ENCODE data around the gene GPATCH4. TPM values are rescaled to one million over a fixed set of nuclear protein-coding genes. Genes with fewer than 3 reads are reported as not detected.

GPATCH4 gene
- total and polyA plus RNA-seq, 2 of the 4 experiments (the other 2 are of a cell fraction), result 32.6 to 41.8 TPM

- Histone ChIP-seq H3K9me3 (ENCODE audit: control insufficient read depth, insufficient read depth, low read length) (no peaks in the 10 kb centered on the region), H2BK15ac (ENCODE audit: low read depth, low read length) (no peak overlapping the region), H3K9ac (ENCODE audit: low read depth, low read length) (no peak overlapping the region), H2AFZ (replicated peaks; ENCODE audit: low read length, poor library complexity) (no peak overlapping the region), H3K18ac (ENCODE audit: low read depth, low read length) (no peak overlapping the region), H3K27me3 (ENCODE audit: control insufficient read depth, insufficient read depth, low read length) (peaks cover 69% of the 10 kb centered on the region), H2BK20ac (ENCODE audit: low read depth, low read length) (no peak overlapping the region), H3K4ac (ENCODE audit: low read depth, low read length) (no peak overlapping the region), H3K36me3 (ENCODE audit: control insufficient read depth, insufficient read depth, low read length) (no peaks in the 10 kb centered on the region), H3K23ac (ENCODE audit: low read depth, low read length) (no peak overlapping the region), H4K20me1 (ENCODE audit: insufficient read depth, low read length) (no peaks in the 10 kb centered on the region; the same call in none of the 2 replicates), H2AK9ac (replicated peaks; ENCODE audit: low read depth, low read length, poor library complexity) (no peak overlapping the region), H3K79me1 (ENCODE audit: low read depth in 1 of 2, low read length in 2 of 2) (no peaks in the 10 kb centered on the region), H3K4me1 (ENCODE audit: control insufficient read depth, insufficient read depth, low read length) (peaks cover 8% of the 10 kb centered on the region), H2BK120ac (ENCODE audit: low read depth, low read length) (no peak overlapping the region), H2AK5ac (ENCODE audit: low read depth, low read length) (no peak overlapping the region), H3K9me1 (ENCODE audit: insufficient read depth, low read length) (no peaks in the 10 kb centered on the region), H2BK5ac (ENCODE audit: low read depth, low read length, poor library complexity, severe bottlenecking) (no peak overlapping the region), H4K8ac (ENCODE audit: low read depth in 2 of 2, low read length in 2 of 2) (no peak overlapping the region), H3K4me2 (ENCODE audit: low read depth, low read length) (no peak overlapping the region), H3K4me3 (ENCODE audit: insufficient read depth, low read depth, low read length) (no peak overlapping the region), H3K56ac (ENCODE audit: extremely low read depth, insufficient read depth, low read length) (no peak overlapping the region), H3K27ac (ENCODE audit: insufficient read depth, low read length) (no peak overlapping the region), H3K14ac (replicated peaks; ENCODE audit: low read depth, low read length) (no peak overlapping the region), H4K91ac (ENCODE audit: insufficient read depth, low read depth, low read length) (no peak overlapping the region), H4K5ac (ENCODE audit: low read depth, low read length) (no peak overlapping the region)
- dilution Hi-C loops (cut with HindIII; ENCODE audit: low sequenced_read_pairs, unreplicated experiment) (no loop called here), in situ Hi-C loops (cut with MboI; ENCODE audit: low sequenced_read_pairs) (no loop called here), intact Hi-C loops (cut with micrococcal nuclease) (no loop called here)
- CTCF ChIA-PET, result interaction anchor here (1.3 kb wide), 1 partner anchor 106 kb away, joined by 4 read pairs; no protein-coding TSS in a partner anchor
- POLR2A ChIA-PET (ENCODE audit: unreplicated experiment), result no interaction called here
- ATAC-seq (ENCODE audit: low read depth) (no peak), DNase-seq (no peak)
- BruUV-seq (replicated peaks), result no TSS peak
- WGBS, 2 experiments (ENCODE audit: extremely low coverage in 2 of 2, insufficient read length in 1 of 2), result no CpG with 5 or more reads among the region's 6 CpGs
- TF ChIP-seq MAFK (IDR thresholded peaks at IDR 0.05; ENCODE audit: low read depth, low read length) (no peak), CTCF (conservative IDR thresholded peaks at IDR 0.05; ENCODE audit: low read depth, low read length) (no peak), MAZ (IDR thresholded peaks at IDR 0.05; ENCODE audit: borderline replicate concordance, low read depth, low read length) (no peak), MXI1 (IDR thresholded peaks at IDR 0.05; ENCODE audit: borderline replicate concordance, low read depth, low read length) (no peak), CEBPB (IDR thresholded peaks at IDR 0.05; ENCODE audit: low read depth, low read length) (no peak), USF2 (IDR thresholded peaks at IDR 0.05; ENCODE audit: low read depth, low read length) (no peak), BHLHE40 (IDR thresholded peaks at IDR 0.05; ENCODE audit: low read depth, low read length) (no peak)
- TF ChIP-seq, protein P1, sequence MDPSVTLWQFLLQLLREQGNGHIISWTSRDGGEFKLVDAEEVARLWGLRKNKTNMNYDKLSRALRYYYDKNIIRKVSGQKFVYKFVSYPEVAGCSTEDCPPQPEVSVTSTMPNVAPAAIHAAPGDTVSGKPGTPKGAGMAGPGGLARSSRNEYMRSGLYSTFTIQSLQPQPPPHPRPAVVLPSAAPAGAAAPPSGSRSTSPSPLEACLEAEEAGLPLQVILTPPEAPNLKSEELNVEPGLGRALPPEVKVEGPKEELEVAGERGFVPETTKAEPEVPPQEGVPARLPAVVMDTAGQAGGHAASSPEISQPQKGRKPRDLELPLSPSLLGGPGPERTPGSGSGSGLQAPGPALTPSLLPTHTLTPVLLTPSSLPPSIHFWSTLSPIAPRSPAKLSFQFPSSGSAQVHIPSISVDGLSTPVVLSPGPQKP (IDR thresholded peaks at IDR 0.05; ENCODE audit: borderline replicate concordance, low read depth, low read length), result no peak
These were observed 18.3 kb upstream of the GPATCH4 start for GRCh38 chr1:156619582-156619955.

All from IMR-90 (cell line).